Measurements from ENCODE around the gene GATC.
"Not testable (repeated sequence)": the region's sequence is repeated elsewhere in the genome, so short reads cannot be mapped to it uniquely, and the experiment has no call there.

The GATC gene

GRCh38 chr12:120432772-120433525, 13.3 kb upstream of the GATC start:
- in situ Hi-C loops (cut with MboI; ENCODE audit: low pct_unique_long_range_greater_than_20kb, low sequenced_read_pairs, unreplicated experiment), result no loop called here
- TF ChIP-seq CTCF (IDR thresholded peaks at IDR 0.05; ENCODE audit: extremely low read depth, insufficient read depth, missing control alignments), result no peak
- DNase-seq (ENCODE audit: low spot score), result no peak

GRCh38 chr12:120437735-120438494, 8.3 kb upstream of the GATC start, which contains the start of gene COX6A1:
Gene COX6A1, plus strand, starts transcription at chr12:120438113. Its CDS starts 14 bp downstream, at chr12:120438127.
- in situ Hi-C loops (cut with MboI; ENCODE audit: low pct_unique_long_range_greater_than_20kb, low sequenced_read_pairs, unreplicated experiment), result no loop called here
- peak; percentile 97 for DNase-seq (ENCODE audit: low spot score)
- peak; percentile 22 for TF ChIP-seq CTCF (IDR thresholded peaks at IDR 0.05; ENCODE audit: extremely low read depth, insufficient read depth, missing control alignments)

- DNase-seq (ENCODE audit: low spot score), result no peak
- no peak for TF ChIP-seq CTCF (IDR thresholded peaks at IDR 0.05; ENCODE audit: extremely low read depth, insufficient read depth, missing control alignments)
- in situ Hi-C loops (cut with MboI; ENCODE audit: low pct_unique_long_range_greater_than_20kb, low sequenced_read_pairs, unreplicated experiment), result no loop called here
Observed at GRCh38 chr12:120438495-120439198, 7.6 kb upstream of the GATC start.

- peak; percentile 81 for DNase-seq (ENCODE audit: low spot score)
- in situ Hi-C loops (cut with MboI; ENCODE audit: low pct_unique_long_range_greater_than_20kb, low sequenced_read_pairs, unreplicated experiment), result no loop called here
Observed at GRCh38 chr12:120439646-120440247, 6.5 kb upstream of the GATC start.

GRCh38 chr12:120444676-120445075, 1.6 kb upstream of the GATC start:
- in situ Hi-C loops (cut with MboI; ENCODE audit: low pct_unique_long_range_greater_than_20kb, low sequenced_read_pairs, unreplicated experiment), result no loop called here
- DNase-seq (ENCODE audit: low spot score), result no peak
- TF ChIP-seq CTCF (IDR thresholded peaks at IDR 0.05; ENCODE audit: extremely low read depth, insufficient read depth, missing control alignments), result no peak

More at GRCh38 chr12:120439646-120440247, 6.5 kb upstream of the GATC start:
- TF ChIP-seq CTCF (IDR thresholded peaks at IDR 0.05; ENCODE audit: extremely low read depth, insufficient read depth, missing control alignments), result peak; percentile 51

- in situ Hi-C loops (cut with MboI; ENCODE audit: low pct_unique_long_range_greater_than_20kb, low sequenced_read_pairs, unreplicated experiment); DNase-seq (ENCODE audit: low spot score): not testable (repeated sequence)
Observed at GRCh38 chr12:120446844-120447178, 567 bp downstream of the GATC start.

All from GM13977 (cell line).